Transverse colon (tissue), 4 donors: ENCODE measurements around the gene AOPEP. TPM values are rescaled to one million over a fixed set of nuclear protein-coding genes. Genes with fewer than 3 reads are reported as not detected.

Experiments used
- DNase-seq: peaks from one replicate; pipeline ENCODE4 v3.0.0-alpha.2; 2019
- H3K27ac ChIP-seq, 4 donors: fragments of 200-600 bp; sonication (generic); 2 replicates each; pipeline ENCODE4 v1.5.1; 2016 to 2018; ENCODE audit warnings: inconsistent platforms in 4 of 4
- H3K27me3 ChIP-seq: fragments of 200-600 bp; sonication (generic); 2 replicates; pipeline ENCODE4 v1.5.1; 2017; ENCODE audit warnings: inconsistent platforms
- H3K36me3 ChIP-seq, 4 donors: fragments of 200-600 bp; sonication (generic); 2 replicates each; pipeline ENCODE4 v1.5.1; 2017 to 2019; ENCODE audit warnings: inconsistent platforms in 4 of 4
- H3K4me1 ChIP-seq, 4 donors: fragments of 200-600 bp; sonication (generic); 2 replicates each; pipeline ENCODE4 v1.5.1; 2017 to 2020; ENCODE audit warnings: inconsistent platforms in 4 of 4
- H3K4me3 ChIP-seq, 4 donors: fragments of 200-600 bp; sonication (generic); 1 replicate in 1 of 4; 2 replicates in 3 of 4; pipeline versions ENCODE4 v1.5.1 to v1.6.1; 2017 to 2019; ENCODE audit warnings: inconsistent platforms in 4 of 4
- H3K9me3 ChIP-seq, 2 donors: fragments of 200-600 bp; sonication (generic); 2 replicates each; pipeline ENCODE4 v1.5.1; 2017 to 2019; ENCODE audit warnings: inconsistent platforms in 2 of 2
- CTCF ChIP-seq, 5 experiments: fragments of 200-600 bp in 3 of 5; fragments of 450-650 bp in 2 of 5; sonication (generic) in 3 of 5; IDR thresholded peaks; 1 replicate in 2 of 5; 2 replicates in 3 of 5; pipeline ENCODE4 v1.5.1; 2016 to 2017; ENCODE audit warnings: antibody characterized with exemption in 5 of 5, inconsistent platforms in 3 of 5, mild to moderate bottlenecking in 2 of 5, moderate library complexity in 1 of 5
- EP300 ChIP-seq: sonication (generic); formaldehyde crosslinking; IDR thresholded peaks from one replicate; pipeline ENCODE4 v1.6.1; 2017; ENCODE audit warnings: antibody characterized with exemption, low read depth
- POLR2A ChIP-seq: fragments of 450-650 bp; IDR thresholded peaks from one replicate; pipeline ENCODE4 v1.6.1; 2016; ENCODE audit warnings: antibody characterized with exemption, mild to moderate bottlenecking, moderate library complexity
- POLR2AphosphoS5 ChIP-seq, 3 donors: sonication (generic); formaldehyde crosslinking; IDR thresholded peaks; one replicate each; pipeline ENCODE4 v1.6.1; 2016; ENCODE audit warnings: antibody characterized with exemption in 3 of 3
- WGBS, 2 donors: methylation state at CpG; one replicate each; pipeline ENCODE4 v1.1.5; 2018; ENCODE audit warnings: low coverage in 1 of 2; 5-methylcytosine and 5-hydroxymethylcytosine counted together
- in situ Hi-C, 4 donors: fragments of 200-750 bp; cut with MboI; loops; one replicate each; pipeline versions ENCODE4 v1.15.0 to v1.15.1; 2017; ENCODE audit warnings: low sequenced_read_pairs in 3 of 4, low pct_ligation_motif_present in 1 of 4, low pct_unique_long_range_greater_than_20kb in 1 of 4
- intact Hi-C: fragments of 100-400 bp; cut with DNase I; formaldehyde crosslinking; loops from one replicate; pipeline ENCODE4 v1.15.1; 2023; ENCODE audit warnings: low total_unique reads
- total RNA-seq, 4 donors: library from RNA; depleted of rRNA; stranded (reverse); fragments of >200 nt; gene quantifications; one replicate each; pipeline ENCODE4 v1.1.0, GENCODE V29; 2016

Gene AOPEP
- total RNA-seq, 4 donors from 2014 or later, result 53.0 to 129 (median 92.7) TPM

GRCh38 chr9:94983552-94983951, 257.1 kb downstream of the AOPEP start:
- TF ChIP-seq POLR2AphosphoS5 (IDR thresholded peaks at IDR 0.05) (no peak), EP300 (no peak), POLR2A (no peak), CTCF (IDR thresholded peaks at IDR 0.05) (no peak)
- in situ Hi-C loops (no loop called here), intact Hi-C loops (no loop called here)
- Histone ChIP-seq H3K4me3 (no peak overlapping the region), H3K9me3 (no peaks in the 10 kb centered on the region), H3K4me1 (no peaks in the 10 kb centered on the region), H3K27me3 (no peaks in the 10 kb centered on the region), H3K36me3 (no peaks in the 10 kb centered on the region), H3K27ac (no peak overlapping the region)
- peak; percentile 26 for DNase-seq
- 51 to 80% methylated on average over 6 of the region's 6 CpGs for WGBS, 2 donors

GRCh38 chr9:94984891-94985476, 258.5 kb downstream of the AOPEP start:
- Histone ChIP-seq H3K4me3 (no peak overlapping the region), H3K4me1 (peaks cover 0 to 4% (median 0%) of the 10 kb centered on the region in 4 donors), H3K9me3 (no peaks in the 10 kb centered on the region), H3K36me3 (no peaks in the 10 kb centered on the region), H3K27me3 (no peaks in the 10 kb centered on the region), H3K27ac (no peak overlapping the region)
- in situ Hi-C loops (no loop called here), intact Hi-C loops (no loop called here)
- TF ChIP-seq EP300 (no peak), CTCF (IDR thresholded peaks at IDR 0.05) (no peak), POLR2A (no peak), POLR2AphosphoS5 (IDR thresholded peaks at IDR 0.05) (no peak)
- WGBS, 2 donors, result 89 to 91% methylated on average over 6 to 9 of the region's 9 CpGs
- DNase-seq, result no peak

- H3K36me3 ChIP-seq, result no peaks in the 10 kb centered on the region
- DNase-seq, result no peak
- no peak overlapping the region for H3K4me3 ChIP-seq
- H3K27me3 ChIP-seq, result no peaks in the 10 kb centered on the region
- no peak overlapping the region for H3K27ac ChIP-seq
- H3K4me1 ChIP-seq, result peaks cover 0 to 6% (median 0%) of the 10 kb centered on the region in 4 donors
- in situ Hi-C loops (no loop called here), intact Hi-C loops (no loop called here)
- no peaks in the 10 kb centered on the region for H3K9me3 ChIP-seq
- no peak for TF ChIP-seq EP300
- 91 to 100% methylated on average over 2 to 3 of the region's 3 CpGs for WGBS, 2 donors
These were observed 259.1 kb downstream of the AOPEP start for GRCh38 chr9:94985649-94986048.

- no peaks in the 10 kb centered on the region for H3K9me3 ChIP-seq
- no peak overlapping the region for H3K4me3 ChIP-seq
- H3K27me3 ChIP-seq, result no peaks in the 10 kb centered on the region
- TF ChIP-seq POLR2A, result no peak
- no peak for TF ChIP-seq CTCF (IDR thresholded peaks at IDR 0.05)
- no peak for TF ChIP-seq EP300
- no peak for TF ChIP-seq POLR2AphosphoS5 (IDR thresholded peaks at IDR 0.05)
- H3K4me1 ChIP-seq, result peaks cover 0 to 6% (median 0%) of the 10 kb centered on the region in 4 donors
- 87% methylated on average over 1 of the region's 1 CpG; no CpG with 5 or more reads in 1 of the 2 donors for WGBS, 2 donors
- no peak for DNase-seq
- intact Hi-C loops, result no loop called here
- in situ Hi-C loops, result no loop called here
- H3K36me3 ChIP-seq, result no peaks in the 10 kb centered on the region
- no peak overlapping the region for H3K27ac ChIP-seq
These were observed 261.2 kb downstream of the AOPEP start for GRCh38 chr9:94987731-94988130.
